K562 (cell line): ENCODE measurements around the gene TIMM44. TPM values are rescaled to one million over a fixed set of nuclear protein-coding genes. Genes with fewer than 3 reads are reported as not detected.

Experiments
- ARID2 ChIP-seq: fragments of 450-650 bp; IDR thresholded peaks from 2 replicates; pipeline ENCODE4 v1.6.1; 2017; ENCODE audit warnings: antibody characterized with exemption, mild to moderate bottlenecking
- CHD1 ChIP-seq: fragments of 200-600 bp; sonication (generic); IDR thresholded peaks from one replicate; pipeline ENCODE4 v1.6.1; 2012; ENCODE audit warnings: mild to moderate bottlenecking, moderate library complexity, low read length, inconsistent platforms
- CXXC5 ChIP-seq: fragments of 250-450 bp; sonication (Bioruptor Pico); IDR thresholded peaks from 2 replicates; pipeline ENCODE4 v1.8.0; 2022; ENCODE audit warnings: inconsistent platforms, mild to moderate bottlenecking, moderate library complexity
- FIP1L1 ChIP-seq: fragments of 200-400 bp; formaldehyde crosslinking; IDR thresholded peaks from 2 replicates; pipeline ENCODE4 v1.6.1; 2018; ENCODE audit warnings: mild to moderate bottlenecking, low read depth, low read length; ENCODE audit not compliant: poor library complexity, severe bottlenecking
- MECOM ChIP-seq: fragments of 250-450 bp; sonication (Bioruptor Pico); IDR thresholded peaks from 2 replicates; pipeline ENCODE4 v1.8.0; 2022; ENCODE audit warnings: inconsistent platforms
- SRSF9 ChIP-seq: fragments of 200-400 bp; formaldehyde crosslinking; IDR thresholded peaks from 2 replicates; pipeline ENCODE4 v1.6.1; 2017; ENCODE audit warnings: low read depth, low read length, borderline replicate concordance
- ZBTB33 ChIP-seq: sonication (generic); formaldehyde crosslinking; IDR thresholded peaks from 2 replicates; pipeline ENCODE4 v1.8.1; 2023; ENCODE audit warnings: mild to moderate bottlenecking, missing genetic modification reagents
- ZBTB7A ChIP-seq: IDR thresholded peaks from 2 replicates; pipeline ENCODE4 v1.6.1; 2011; ENCODE audit warnings: low read depth, mild to moderate bottlenecking, low read length, moderate library complexity, borderline replicate concordance; ENCODE audit not compliant: control insufficient read depth
- ZNF431 ChIP-seq: sonication (generic); formaldehyde crosslinking; IDR thresholded peaks from 2 replicates; pipeline ENCODE4 v1.8.0; 2022; ENCODE audit warnings: mild to moderate bottlenecking, missing genetic modification reagents
- polyA plus RNA-seq, 8 experiments: library from polyadenylated mRNA; depleted of rRNA in 4 of 8; stranded (reverse) in 5 of 8; unstranded in 3 of 8; fragments of >200 nt; fragmentation: Nextera tagmentation in 2 of 8; fragmentation: Illumina TruSeq in 1 of 8; extraction: Ambion mirVana in 2 of 8; extraction: Trizol in 1 of 8; gene quantifications; 2 replicates each; pipeline versions ENCODE4 v1.2.1 to v1.2.3, GENCODE V29; 2011 to 2014; ENCODE audit warnings: inconsistent platforms in 1 of 8, missing spikeins in 1 of 8
- total RNA-seq, 7 experiments: library from RNA; depleted of rRNA in 6 of 7; stranded (reverse); fragments of >200 nt in 6 of 7; fragmentation: Illumina TruSeq in 2 of 7; extraction: Trizol in 2 of 7; gene quantifications; 2 replicates each; pipeline versions ENCODE4 v1.2.1 to v1.2.3, GENCODE V29; 2011 to 2021; ENCODE audit warnings: low replicate concordance in 1 of 7
- TF ChIP-seq, protein P1 (sequence below): fragments of 450-650 bp; IDR thresholded peaks from 2 replicates; pipeline ENCODE4 v1.6.1; 2016; ENCODE audit warnings: mild to moderate bottlenecking, moderate library complexity

TIMM44 gene
- total and polyA plus RNA-seq, 9 of the 15 experiments (the other 6 are each of a cell fraction or from before 2014, with no cell fraction given): 10.3 to 231 (median 89.3) TPM

- no peak for TF ChIP-seq ARID2
- TF ChIP-seq, protein P1, sequence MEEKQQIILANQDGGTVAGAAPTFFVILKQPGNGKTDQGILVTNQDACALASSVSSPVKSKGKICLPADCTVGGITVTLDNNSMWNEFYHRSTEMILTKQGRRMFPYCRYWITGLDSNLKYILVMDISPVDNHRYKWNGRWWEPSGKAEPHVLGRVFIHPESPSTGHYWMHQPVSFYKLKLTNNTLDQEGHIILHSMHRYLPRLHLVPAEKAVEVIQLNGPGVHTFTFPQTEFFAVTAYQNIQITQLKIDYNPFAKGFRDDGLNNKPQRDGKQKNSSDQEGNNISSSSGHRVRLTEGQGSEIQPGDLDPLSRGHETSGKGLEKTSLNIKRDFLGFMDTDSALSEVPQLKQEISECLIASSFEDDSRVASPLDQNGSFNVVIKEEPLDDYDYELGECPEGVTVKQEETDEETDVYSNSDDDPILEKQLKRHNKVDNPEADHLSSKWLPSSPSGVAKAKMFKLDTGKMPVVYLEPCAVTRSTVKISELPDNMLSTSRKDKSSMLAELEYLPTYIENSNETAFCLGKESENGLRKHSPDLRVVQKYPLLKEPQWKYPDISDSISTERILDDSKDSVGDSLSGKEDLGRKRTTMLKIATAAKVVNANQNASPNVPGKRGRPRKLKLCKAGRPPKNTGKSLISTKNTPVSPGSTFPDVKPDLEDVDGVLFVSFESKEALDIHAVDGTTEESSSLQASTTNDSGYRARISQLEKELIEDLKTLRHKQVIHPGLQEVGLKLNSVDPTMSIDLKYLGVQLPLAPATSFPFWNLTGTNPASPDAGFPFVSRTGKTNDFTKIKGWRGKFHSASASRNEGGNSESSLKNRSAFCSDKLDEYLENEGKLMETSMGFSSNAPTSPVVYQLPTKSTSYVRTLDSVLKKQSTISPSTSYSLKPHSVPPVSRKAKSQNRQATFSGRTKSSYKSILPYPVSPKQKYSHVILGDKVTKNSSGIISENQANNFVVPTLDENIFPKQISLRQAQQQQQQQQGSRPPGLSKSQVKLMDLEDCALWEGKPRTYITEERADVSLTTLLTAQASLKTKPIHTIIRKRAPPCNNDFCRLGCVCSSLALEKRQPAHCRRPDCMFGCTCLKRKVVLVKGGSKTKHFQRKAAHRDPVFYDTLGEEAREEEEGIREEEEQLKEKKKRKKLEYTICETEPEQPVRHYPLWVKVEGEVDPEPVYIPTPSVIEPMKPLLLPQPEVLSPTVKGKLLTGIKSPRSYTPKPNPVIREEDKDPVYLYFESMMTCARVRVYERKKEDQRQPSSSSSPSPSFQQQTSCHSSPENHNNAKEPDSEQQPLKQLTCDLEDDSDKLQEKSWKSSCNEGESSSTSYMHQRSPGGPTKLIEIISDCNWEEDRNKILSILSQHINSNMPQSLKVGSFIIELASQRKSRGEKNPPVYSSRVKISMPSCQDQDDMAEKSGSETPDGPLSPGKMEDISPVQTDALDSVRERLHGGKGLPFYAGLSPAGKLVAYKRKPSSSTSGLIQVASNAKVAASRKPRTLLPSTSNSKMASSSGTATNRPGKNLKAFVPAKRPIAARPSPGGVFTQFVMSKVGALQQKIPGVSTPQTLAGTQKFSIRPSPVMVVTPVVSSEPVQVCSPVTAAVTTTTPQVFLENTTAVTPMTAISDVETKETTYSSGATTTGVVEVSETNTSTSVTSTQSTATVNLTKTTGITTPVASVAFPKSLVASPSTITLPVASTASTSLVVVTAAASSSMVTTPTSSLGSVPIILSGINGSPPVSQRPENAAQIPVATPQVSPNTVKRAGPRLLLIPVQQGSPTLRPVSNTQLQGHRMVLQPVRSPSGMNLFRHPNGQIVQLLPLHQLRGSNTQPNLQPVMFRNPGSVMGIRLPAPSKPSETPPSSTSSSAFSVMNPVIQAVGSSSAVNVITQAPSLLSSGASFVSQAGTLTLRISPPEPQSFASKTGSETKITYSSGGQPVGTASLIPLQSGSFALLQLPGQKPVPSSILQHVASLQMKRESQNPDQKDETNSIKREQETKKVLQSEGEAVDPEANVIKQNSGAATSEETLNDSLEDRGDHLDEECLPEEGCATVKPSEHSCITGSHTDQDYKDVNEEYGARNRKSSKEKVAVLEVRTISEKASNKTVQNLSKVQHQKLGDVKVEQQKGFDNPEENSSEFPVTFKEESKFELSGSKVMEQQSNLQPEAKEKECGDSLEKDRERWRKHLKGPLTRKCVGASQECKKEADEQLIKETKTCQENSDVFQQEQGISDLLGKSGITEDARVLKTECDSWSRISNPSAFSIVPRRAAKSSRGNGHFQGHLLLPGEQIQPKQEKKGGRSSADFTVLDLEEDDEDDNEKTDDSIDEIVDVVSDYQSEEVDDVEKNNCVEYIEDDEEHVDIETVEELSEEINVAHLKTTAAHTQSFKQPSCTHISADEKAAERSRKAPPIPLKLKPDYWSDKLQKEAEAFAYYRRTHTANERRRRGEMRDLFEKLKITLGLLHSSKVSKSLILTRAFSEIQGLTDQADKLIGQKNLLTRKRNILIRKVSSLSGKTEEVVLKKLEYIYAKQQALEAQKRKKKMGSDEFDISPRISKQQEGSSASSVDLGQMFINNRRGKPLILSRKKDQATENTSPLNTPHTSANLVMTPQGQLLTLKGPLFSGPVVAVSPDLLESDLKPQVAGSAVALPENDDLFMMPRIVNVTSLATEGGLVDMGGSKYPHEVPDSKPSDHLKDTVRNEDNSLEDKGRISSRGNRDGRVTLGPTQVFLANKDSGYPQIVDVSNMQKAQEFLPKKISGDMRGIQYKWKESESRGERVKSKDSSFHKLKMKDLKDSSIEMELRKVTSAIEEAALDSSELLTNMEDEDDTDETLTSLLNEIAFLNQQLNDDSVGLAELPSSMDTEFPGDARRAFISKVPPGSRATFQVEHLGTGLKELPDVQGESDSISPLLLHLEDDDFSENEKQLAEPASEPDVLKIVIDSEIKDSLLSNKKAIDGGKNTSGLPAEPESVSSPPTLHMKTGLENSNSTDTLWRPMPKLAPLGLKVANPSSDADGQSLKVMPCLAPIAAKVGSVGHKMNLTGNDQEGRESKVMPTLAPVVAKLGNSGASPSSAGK: no peak
- TF ChIP-seq FIP1L1: no peak
- no peak for TF ChIP-seq ZBTB33
- no peak for TF ChIP-seq CHD1
- no peak for TF ChIP-seq ZNF431 (CRISPR knock-in tag)
- TF ChIP-seq ZBTB7A: no peak
- TF ChIP-seq SRSF9: no peak
- TF ChIP-seq MECOM (CRISPR knock-in tag): no peak
- TF ChIP-seq CXXC5 (CRISPR knock-in tag): no peak
Measured at GRCh38 chr19:7980168-7980567, 36.7 kb upstream of the TIMM44 start (continued).
